GM18520 (cell line): ENCODE data around the gene NANOS3.
"Not testable (repeated sequence)": the region's sequence is repeated elsewhere in the genome, so short reads cannot be mapped to it uniquely, and the experiment has no call there.

Experiments used
- ATAC-seq: cut with Tn5 transposase; IDR thresholded peaks from one replicate; pipeline ENCODE4 v1.9.1; 2021; ENCODE audit not compliant: unreplicated experiment

Gene NANOS3

DNA sequence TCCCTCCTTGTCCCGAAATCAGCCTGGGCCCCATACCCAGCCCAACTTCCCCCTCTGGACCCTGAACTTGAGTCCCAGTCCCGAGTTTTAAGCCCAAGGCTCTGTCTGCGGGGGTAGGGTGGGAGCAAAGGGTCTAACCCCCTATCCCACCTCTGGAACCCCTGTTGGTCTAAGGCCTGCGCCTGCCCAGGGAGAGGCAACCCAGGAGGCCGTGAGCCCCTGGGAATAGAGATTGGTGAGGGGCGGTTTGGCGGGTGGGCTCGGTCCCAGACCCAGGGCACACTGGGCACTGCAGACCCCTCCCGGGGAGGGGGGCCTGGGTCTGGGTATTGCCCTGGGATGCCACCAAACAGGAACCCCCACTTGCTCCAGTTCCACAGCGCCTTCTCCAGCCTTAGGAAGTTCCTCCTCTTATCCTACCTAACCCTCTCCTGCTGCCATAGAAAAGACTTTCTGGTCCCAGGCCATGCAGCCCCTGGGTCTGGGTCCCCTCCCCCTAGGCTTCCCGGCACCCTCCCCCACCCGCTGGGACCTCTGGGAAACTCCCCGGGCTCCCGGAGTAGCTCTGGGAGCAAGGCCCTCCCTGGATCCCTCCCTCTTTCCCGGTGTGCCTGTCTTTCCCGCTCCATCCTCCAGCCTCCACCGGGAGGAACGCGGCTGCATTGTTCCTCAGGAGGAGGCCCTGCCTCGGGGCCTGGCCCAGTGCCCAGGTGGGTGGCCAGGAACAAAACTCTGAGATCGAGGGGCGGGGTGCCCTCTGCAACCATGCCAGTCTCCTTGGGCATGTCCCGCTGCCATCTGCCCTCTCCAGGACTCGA, 33.6 kb upstream of the NANOS3 start:
- ATAC-seq, result no peak

DNA sequence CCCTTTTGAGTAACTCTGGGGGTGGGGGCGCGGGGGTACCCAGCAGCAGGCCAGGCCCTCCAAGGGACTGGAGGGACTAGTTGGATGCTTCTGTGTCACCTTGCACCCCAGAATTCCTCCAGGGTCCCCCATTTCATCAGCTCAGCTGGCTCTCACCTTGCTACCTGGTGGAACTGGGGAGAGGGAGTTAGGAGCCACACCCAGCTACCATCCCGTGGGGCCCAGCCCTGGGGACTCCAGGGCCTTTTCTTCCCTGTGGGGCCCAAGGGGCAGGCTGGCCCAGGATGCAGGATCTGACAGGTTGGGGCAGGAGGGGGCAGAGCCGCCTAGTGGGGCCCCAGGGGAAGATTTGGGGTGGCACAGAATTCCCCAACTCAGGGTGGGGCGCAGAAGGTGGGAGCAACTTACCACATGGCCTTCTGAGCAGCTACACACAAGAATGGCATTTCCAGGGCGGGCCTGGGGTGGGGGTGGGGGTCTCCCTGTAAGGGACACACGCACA, 32.8 kb upstream of the NANOS3 start:
- ATAC-seq, result no peak

DNA sequence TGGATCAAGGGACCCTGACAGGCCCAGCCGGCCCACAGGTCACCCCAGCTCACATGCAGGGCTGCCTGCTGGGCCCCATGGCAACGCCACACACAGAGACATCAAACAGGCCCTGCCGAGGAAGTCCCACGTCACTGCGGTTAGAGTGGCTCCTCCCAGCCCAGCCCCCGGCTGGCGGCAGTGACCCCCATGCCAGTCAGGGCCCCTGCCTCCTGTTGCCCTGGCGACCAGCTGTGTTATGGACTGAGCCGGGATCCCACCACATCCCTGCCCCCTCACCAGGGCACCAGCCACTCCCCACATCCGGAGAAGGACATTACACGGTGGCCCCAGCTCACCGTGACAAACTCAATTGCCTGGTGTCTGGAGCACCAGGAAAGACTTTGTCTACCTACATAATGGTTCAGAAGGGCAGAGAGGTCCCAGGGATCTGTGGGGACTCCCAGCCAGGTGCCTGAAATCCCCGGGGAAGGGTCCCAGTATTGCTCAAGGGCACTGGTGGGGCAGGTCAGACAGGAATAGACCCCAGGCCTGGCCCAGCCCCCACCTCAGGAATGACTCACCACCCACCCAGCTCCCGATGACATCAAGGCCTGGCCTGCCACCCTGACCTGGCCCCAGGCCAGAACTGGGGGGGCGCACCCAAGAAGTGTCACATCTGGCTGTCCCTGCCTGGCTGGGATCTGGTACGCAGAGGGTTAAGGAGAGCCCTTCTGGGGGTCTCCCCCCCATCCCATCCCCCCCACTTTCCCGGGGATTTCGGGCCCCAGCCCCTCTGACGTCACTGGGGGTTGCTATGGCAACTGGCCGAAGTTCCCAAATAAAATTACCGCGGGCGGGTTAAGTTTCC, 30.2 kb upstream of the NANOS3 start:
- peak; percentile 41 for ATAC-seq

DNA sequence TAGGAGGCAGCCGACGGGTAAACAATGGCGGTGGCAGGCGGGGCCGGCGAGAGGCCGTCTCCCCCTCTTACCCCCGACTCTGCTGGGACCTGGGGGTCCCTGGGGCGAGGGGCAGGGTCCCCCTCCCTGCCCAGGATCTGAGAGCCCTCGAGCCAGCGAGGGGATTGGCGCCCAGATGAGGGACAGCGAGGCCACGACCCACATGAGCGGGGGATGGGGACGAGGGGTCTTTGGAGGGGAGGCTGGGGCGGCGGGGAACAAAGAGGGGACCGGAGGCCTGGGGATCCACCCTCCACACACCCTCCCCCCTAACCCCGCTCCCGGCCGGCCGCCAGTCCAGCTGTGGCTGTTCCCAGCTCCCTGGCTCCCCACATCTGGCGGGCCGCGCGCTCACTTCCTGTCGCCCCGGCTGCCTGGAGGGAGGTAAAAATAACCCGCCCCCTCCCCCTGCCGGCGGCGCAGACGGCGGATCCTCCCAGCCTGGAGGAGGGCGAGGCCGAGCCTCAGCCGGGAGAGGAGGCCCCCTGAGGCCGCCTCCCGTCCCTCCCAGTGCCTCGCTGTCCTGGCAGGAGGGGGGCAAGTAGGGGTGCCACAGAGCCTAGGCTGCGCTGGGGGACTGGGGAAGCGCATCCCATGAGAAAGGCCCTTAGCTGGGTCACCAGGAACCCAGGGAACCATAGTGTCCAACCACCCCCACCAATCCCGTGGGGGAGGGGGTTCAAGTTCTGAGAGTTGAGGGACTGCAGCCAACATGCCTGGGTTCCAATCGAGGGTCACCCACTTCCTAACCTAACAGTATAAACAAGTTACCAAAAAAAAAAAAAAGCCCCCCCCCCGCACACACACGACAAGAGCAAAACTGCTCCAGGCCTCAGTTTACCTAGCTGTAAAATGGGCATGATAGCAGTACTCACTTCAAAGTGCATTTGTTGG, 29.3 kb upstream of the NANOS3 start:
- peak; percentile 1 for ATAC-seq

DNA sequence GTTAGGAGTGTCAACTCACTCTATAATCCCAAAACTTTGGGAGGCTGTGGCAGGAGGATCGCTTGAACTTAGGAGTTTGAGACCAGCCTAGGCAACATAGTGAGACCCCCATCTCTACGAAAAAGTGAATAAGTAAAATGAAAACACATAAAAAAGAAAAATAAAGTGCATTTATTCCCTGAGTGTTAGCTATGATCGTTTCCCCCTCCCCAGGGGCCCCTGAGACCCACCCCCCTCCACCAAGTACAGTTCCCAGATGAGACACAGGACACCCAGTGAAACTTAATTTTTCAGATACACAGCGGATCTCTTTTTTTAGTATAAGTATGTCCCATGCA, 28.6 kb upstream of the NANOS3 start:
- ATAC-seq, result no peak

DNA sequence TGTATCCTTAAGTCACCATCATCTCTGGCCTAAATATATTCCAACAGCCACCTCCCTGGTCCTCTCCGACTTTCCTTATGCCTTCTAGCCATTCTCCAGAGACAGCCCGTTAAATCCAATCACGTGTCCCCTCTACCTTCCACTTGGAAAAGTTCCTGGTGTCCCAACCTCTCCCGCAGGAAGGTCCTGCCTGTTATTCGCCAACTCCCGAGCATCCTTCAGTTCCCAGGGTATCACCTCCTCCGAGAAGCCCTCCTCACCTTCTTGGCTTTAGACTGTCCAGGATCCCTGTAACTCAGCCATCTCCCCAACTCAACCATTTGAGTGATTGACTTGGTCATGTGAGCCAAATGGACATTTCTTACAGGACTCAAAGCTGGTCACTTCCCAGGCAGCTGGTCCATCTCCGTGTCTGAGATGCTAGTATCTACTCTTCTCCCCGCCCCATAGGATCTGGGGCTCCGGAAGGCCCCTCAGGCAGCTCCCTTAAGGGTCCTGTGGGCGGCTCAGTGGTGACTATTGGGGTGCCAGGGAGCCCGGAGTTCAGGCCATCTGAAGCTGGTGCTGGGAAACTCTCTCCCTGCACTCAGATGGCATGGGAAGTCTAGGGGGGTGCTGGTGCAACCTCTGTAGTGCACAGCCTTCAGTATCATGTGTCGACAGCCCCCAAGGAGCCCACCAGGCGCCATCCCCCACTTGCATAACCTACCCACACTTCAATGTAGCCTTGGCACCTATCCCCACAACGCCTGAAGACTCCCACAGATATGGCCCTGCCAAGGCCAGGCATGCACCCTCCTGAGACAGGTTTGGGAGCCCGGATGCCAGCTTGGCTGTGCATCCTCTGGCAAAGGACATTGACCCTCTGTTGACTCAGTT, 27.9 kb upstream of the NANOS3 start:
- ATAC-seq, result no peak

DNA sequence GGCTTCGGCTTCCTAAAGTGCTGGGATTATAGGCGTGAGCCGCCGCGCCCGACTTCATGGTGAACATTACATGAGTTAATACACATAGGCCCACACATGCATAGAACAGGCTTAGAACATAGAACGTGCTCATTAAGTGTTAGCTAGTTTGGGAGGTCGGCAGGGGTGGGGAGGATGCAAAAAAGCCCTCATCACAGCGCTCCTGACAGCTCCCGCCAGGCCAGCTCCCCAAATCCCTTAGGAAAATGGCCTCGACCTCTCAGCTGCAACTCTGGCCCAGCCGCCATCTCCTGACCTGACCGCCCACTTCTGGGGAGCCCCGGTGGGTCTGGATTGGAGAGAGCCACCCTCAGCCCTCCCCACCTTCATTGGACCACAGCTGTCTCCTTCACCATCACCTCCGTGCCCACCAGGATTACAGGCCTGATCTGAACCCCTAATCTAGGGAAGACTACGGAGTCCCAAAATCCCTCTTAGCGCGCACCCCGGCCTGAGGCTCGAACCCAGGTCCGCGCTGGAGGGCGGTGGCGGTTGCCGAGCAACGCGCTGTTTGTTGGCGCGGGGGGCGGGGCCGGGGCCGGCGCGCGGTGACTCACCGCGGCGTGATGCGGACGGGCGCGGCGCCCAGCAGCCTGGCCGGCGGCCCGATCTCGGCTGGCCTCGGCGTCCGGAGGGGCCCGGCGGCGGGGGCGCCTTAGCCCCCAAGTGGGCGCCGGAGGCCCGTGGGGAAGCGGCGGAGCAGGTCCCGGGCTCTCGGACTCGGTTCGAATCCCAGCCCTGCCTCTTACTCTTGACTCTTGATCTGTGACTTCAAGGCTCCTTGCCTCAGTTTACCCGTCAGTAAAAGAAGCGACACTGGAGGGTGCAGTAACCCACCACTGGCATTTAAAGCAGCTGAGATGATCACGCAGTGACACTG, 26.7 kb upstream of the NANOS3 start:
- ATAC-seq, result no peak

DNA sequence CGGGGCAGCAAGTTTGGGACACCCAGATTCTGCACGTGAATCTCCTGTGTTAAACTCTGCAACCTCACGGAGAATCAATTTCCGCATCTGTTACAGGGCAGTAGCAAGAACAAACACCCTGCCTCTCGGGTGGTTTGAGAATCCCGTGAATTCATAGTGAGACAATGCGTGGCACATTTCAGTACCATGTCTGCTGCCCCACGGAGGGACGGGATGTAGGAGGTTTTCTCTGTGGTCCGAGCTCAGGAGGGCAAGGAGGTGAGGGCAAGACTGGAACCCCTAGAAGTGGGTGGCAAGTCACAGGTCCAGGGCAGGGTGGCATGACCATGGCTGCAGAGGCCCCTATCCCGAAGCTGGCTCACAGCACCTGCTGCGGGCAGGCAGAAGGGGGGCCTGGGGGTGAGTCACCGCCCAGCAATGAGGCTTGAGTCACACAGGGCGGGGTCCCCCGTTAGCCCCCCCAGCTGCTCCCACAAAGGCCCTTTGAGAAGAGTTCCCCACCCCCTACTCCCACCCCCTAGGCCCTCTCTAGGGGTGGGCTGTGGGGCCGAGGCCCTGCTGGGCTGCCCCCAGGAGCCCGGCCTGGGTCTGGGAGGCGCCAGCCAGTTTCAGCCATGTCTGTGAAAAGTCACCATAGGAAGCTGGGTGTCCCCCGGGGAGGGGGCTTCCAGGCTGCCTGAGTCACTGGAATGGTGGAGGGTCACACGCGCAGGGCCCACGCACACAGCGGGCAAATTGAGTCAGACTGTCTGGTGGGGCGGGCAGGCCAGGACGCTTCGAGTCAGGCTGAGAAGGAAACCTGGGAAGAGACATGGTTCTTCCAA, 25.8 kb upstream of the NANOS3 start:
- ATAC-seq, result no peak

DNA sequence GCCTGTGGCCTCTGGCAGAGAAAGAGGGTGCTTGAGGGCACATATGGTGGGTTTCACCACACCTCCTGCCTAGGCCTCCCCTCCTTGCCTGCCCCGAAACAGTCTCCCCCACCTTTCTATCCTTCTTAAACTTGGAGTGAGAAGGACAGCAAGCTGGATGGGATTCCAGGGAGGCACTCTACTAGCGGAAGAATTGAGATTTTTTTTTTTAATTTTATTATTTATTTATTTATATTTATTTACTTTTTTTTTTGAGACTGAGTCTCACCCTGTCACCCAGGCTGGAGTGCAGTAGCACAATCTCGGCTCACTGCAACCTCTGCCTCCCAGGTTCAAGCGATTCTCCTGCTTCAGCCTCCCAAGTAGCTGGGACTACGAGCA, 25.2 kb upstream of the NANOS3 start:
- not testable (repeated sequence) for ATAC-seq

DNA sequence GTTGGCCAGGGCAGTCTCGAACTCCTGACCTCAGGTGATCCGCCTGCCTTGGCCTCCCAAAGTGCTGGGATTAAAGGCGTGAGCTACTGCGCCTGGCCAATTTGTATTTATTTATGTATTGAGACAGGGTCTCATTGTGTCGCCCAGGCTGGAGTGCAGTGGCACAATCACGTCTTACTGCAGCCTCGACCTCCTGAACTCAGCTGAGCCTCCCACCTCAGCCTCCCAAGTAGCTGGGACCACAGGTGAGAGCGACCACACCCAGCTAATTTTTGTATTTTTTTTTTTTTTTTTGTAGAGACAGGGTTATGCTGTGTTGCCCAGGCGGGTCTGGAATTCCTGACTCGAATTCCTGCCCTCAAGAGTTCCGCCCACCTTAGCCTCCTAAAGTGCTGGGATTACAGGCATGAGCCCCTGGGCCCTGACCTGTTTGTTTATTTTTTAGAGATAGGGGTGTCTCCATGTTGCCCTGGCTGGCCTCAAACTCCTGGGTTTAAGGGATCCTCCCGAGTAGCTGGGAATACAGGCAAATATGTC, 24.7 kb upstream of the NANOS3 start:
- ATAC-seq, result not testable (repeated sequence)

DNA sequence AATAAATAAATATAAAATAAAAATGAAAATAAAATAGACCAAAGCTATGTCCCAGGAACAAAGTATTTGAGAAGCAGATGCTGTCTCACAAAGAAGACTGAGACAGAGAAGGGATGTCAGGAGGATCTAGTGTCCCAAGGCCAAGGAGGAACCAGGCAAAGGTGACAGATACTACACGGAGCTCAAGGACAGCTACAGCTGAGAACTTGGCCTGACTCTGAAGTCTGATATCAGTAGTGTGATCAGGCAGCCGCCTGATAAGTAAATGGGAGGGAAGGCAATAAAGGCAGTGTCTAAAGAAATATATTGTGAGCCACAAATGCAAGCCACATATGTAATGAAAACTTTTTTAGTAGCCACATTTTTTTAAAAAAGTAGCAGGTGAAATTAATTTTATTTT, 20.4 kb upstream of the NANOS3 start:
- ATAC-seq, result no peak

DNA sequence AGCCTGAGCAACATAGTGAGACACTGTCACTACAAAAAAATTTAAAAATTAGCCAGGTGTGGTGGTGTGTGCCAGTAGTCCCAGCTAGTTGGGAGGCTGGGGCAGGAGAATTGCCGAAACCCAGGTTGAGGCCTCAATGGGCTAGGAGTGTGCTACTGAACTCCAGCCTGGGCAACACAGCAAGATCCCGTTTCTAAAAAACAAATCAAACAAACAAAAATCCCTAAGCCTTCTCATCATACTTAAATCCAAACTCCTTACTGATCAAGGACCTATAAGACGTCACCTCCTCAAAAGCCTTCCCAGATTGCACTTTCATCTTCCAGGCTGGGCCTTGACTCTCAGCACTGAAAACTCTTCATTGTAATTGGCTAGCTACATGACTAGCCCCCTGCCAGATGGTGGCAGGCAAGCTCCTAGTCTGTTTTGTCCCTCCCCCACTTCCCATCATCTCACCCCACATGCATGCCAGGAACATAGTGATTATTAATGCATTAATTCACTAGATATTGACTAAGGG, 17.5 kb upstream of the NANOS3 start:
- no peak for ATAC-seq

DNA sequence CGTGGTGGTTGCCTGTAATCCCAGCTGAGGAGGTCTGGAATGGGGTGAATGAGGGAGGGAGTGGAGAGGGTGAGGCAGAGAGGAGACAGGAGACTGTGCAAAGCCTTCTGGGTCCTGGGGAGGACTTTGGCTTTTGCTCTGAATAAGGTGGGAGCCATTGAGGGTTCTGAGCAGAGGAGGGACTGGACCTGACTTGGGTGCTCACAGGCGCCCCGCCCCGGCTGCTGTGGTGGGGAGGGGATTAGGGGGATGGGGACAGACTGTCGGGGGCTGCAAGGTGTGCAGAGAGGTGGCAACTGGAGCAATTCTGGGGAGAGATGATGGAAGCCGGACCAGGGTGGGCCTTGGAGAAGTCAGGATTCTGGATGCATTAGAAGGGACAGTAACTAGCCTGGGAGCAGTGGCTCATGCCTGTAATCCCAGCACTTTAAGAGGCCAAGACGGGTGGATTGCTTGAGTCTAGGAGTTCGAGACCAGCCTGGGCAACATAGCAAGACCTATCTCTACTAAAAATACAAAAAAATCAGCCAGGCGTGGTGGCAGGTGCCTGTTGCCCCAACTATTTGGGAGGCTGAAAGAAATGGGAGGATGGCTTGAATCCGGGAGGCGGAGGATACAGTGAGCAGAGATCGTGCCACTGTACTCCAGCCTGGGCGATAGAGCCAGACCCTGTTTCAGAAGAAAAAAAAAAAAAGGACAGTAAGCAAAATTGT, 16.1 kb upstream of the NANOS3 start:
- ATAC-seq, result no peak

DNA sequence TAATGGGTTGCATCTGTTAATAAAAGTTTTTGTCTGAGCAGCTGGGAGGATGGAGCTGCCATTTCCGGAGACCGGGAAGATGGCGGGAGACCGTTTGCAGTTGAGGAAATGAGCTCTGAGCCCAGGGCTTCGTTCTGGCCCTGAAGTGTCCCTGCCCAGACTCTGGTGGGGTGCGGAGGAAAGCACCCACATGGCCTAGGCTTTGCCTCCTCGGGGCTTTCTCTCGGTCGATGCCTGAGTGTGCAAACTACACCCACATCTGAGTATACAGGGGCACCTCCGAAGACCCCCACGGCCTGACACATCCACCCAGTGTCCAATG, 15.6 kb upstream of the NANOS3 start:
- peak; percentile 26 for ATAC-seq

DNA sequence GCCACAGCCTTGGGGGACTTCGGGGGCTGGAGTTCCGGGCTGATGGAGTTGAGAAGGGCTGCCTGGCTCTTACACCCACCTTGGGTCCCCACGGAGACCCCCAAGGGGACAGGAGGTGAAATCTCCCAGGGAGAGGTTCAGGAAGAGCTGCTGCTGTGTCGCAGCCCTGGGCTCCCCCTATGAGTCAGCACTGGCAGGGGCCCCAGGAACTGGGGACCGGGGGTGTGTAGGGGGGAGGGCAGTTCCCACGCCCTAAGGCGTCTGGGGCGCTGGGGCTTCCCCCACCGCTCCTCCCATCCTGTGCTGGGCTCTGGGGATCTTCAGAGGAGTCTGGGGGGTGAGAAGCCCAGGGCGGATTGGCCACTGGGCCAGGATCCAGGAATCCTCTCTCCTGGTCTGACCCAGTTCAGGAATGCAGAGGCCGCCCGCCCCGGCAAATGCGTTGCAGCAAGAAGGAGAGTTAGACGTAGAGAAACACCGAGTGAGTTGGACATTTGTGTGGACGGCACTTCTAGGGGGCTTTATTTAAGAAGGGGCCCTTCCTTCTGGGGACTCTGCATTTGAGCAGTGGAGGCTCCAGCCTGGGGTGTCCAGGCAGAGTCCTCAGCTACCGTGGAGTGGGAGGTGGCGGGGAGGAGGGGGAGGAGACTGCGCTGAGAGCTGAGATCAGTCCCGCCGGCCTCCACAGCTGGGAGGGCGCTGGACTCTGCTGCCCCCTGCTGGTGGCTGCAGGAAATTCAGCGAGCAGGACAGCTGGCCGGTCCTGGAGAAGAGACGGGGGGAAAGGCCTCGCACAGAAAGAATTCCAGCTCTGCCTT, 15.0 kb upstream of the NANOS3 start:
- ATAC-seq, result peak; percentile 78

DNA sequence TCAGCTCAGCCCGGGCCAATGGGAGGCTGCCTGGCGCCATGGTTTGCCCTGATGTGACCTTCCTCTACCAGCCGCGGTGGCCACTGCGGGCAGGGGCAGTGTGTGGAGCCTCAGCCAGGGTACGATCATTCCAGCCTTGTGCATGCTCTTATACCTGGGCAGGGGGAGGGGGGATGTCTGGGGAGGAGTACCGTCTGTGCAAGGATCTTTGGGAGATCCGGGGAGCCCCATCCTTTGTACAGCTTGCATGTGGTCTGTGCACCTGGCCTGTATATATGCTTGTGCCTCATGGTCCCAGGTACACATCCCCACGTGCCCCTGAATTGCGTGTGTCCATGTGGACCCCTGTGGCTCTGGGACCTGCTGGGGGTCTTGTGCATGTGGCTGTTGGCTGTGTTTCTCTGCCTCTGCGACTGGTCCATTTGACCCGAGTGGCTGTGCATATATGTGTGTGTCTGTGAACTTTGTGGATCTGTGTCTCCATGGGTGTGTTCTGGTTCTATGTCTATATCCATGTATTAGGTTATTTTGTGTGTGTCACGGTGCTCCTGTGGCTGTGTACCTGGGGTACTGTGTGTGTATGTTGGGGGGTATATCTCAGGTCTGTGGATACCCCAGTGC, 12.8 kb upstream of the NANOS3 start:
- no peak for ATAC-seq
